ENCODE results near the gene MAPK9. TPM values are rescaled to one million over a fixed set of nuclear protein-coding genes. Genes with fewer than 3 reads are reported as not detected.
A peak's percentile ranks its signal among the peaks of the same experiment; 100 is the strongest.

MAPK9 gene
- polyA plus RNA-seq, 3 donors: 9.7 to 19.6 (median 16.2) TPM

DNA sequence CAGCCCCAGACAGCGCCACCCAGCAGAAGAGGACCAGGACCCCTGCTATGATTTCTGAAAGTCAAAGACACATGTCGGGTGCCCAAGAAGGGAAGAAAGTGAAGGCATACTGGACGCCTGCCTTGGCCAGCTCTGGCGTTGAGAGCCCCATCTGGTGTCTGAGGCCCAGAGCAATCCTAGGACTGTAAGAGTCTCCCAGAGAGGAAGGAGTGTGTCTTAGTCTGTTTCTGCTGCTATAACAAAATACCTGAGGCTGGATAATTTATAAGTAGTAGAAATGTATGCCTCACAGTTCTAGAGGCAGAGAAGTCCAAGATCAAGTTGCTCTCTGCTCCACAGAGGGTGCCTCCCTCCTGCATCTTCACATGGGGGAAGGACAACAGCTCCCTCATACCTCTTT is 93.7 kb downstream of the MAPK9 start:
- no peak overlapping the region for H3K27ac ChIP-seq (ENCODE audit: low read depth in 1 of 2, low read length in 2 of 2)
- H4K20me1 ChIP-seq (ENCODE audit: insufficient read depth, low read length): no peaks in the 10 kb centered on the region
- no peak overlapping the region for H3K4me3 ChIP-seq (replicated peaks in 1 of 3; ENCODE audit: low read depth in 2 of 3, low read length in 3 of 3)
- intact Hi-C loops (cut with micrococcal nuclease): no loop called here
- H3K27me3 Mint-ChIP-seq (ENCODE audit: low read depth in 3 of 3): peaks cover 2 to 7% (median 2%) of the 10 kb centered on the region in 3 donors
- H3K9ac ChIP-seq (ENCODE audit: insufficient read depth, low read length, poor library complexity, severe bottlenecking): no peak overlapping the region
- H3K36me3 ChIP-seq (replicated peaks in 1 of 2; ENCODE audit: control insufficient read depth in 1 of 2, insufficient read depth in 2 of 2, low read length in 2 of 2): no peaks in the 10 kb centered on the region
- no peaks in the 10 kb centered on the region for H3K9me3 ChIP-seq (replicated peaks in 1 of 2; ENCODE audit: control insufficient read depth in 1 of 2, insufficient read depth in 1 of 2, low read length in 2 of 2)
- H3K27ac Mint-ChIP-seq: no peak overlapping the region
- WGBS (ENCODE audit: insufficient coverage): 92% methylated on average over 4 of the region's 4 CpGs
- H3K4me3 Mint-ChIP-seq: no peak overlapping the region
- DNase-seq: no peak
- no peaks in the 10 kb centered on the region for H3K4me1 ChIP-seq (ENCODE audit: control insufficient read depth in 1 of 2, insufficient read depth in 2 of 2, low read length in 2 of 2)
- H3K27me3 ChIP-seq (ENCODE audit: control insufficient read depth in 2 of 2, insufficient read depth in 2 of 2, low read length in 2 of 2): no peaks in the 10 kb centered on the region
- no peaks in the 10 kb centered on the region for H3K79me2 ChIP-seq (ENCODE audit: insufficient read depth, low read length)
- TF ChIP-seq, protein P1, sequence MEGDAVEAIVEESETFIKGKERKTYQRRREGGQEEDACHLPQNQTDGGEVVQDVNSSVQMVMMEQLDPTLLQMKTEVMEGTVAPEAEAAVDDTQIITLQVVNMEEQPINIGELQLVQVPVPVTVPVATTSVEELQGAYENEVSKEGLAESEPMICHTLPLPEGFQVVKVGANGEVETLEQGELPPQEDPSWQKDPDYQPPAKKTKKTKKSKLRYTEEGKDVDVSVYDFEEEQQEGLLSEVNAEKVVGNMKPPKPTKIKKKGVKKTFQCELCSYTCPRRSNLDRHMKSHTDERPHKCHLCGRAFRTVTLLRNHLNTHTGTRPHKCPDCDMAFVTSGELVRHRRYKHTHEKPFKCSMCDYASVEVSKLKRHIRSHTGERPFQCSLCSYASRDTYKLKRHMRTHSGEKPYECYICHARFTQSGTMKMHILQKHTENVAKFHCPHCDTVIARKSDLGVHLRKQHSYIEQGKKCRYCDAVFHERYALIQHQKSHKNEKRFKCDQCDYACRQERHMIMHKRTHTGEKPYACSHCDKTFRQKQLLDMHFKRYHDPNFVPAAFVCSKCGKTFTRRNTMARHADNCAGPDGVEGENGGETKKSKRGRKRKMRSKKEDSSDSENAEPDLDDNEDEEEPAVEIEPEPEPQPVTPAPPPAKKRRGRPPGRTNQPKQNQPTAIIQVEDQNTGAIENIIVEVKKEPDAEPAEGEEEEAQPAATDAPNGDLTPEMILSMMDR (IDR thresholded peaks at IDR 0.05): no peak
- H3K9me3 Mint-ChIP-seq: peaks cover 0 to 6% (median 3%) of the 10 kb centered on the region in 7 donors
- H3K4me1 Mint-ChIP-seq: no peaks in the 10 kb centered on the region
- H2AFZ ChIP-seq (ENCODE audit: insufficient read depth, low read depth, low read length, poor library complexity, severe bottlenecking): no peak overlapping the region
- no peaks in the 10 kb centered on the region for H3K36me3 Mint-ChIP-seq
- H3K4me2 ChIP-seq (replicated peaks; ENCODE audit: extremely low read depth, low read length, poor library complexity, severe bottlenecking): no peak overlapping the region

DNA sequence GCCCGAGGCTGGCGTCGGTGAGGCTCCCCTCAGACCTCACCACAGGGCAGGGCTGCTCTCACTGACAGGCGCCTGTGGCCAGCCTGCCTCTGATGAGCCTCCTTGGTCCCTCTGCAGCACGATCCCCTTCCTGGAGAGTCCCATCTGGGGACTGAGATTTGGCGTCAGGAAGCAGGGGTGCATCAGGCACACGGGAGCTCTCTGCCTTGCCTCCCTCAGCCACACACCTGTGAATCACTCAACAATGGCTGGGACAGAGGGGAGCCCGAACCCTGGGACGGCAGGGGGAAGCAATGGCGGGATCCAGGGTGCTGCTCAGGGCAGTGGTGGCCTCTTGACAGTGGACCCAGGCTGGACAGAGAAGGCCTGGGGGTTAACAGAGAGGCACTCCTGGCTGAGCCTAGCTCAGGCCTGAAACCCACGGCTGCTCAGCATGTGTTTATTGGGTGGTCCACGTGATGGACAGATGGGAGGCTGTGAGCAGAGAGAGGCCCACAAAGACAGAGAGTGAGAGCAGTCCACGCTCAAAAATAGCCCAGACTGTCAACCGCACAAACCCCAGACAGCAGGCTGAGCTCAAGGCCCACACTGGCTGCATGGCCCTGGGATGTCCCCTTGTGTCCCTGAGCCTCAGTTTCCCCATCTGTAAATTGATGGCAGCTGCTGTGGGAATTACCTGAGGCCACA is 94.7 kb downstream of the MAPK9 start:
- Histone ChIP-seq H3K9me3 (replicated peaks in 1 of 2; ENCODE audit: control insufficient read depth in 1 of 2, insufficient read depth in 1 of 2, low read length in 2 of 2) (no peaks in the 10 kb centered on the region), H3K4me2 (replicated peaks; ENCODE audit: extremely low read depth, low read length, poor library complexity, severe bottlenecking) (no peak overlapping the region), H3K4me1 (ENCODE audit: control insufficient read depth in 1 of 2, insufficient read depth in 2 of 2, low read length in 2 of 2) (no peaks in the 10 kb centered on the region), H3K9ac (ENCODE audit: insufficient read depth, low read length, poor library complexity, severe bottlenecking) (no peak overlapping the region), H4K20me1 (ENCODE audit: insufficient read depth, low read length) (no peaks in the 10 kb centered on the region), H3K4me3 (replicated peaks in 1 of 3; ENCODE audit: low read depth in 2 of 3, low read length in 3 of 3) (no peak overlapping the region), H3K79me2 (ENCODE audit: insufficient read depth, low read length) (no peaks in the 10 kb centered on the region), H2AFZ (ENCODE audit: insufficient read depth, low read depth, low read length, poor library complexity, severe bottlenecking) (no peak overlapping the region), H3K36me3 (replicated peaks in 1 of 2; ENCODE audit: control insufficient read depth in 1 of 2, insufficient read depth in 2 of 2, low read length in 2 of 2) (no peaks in the 10 kb centered on the region), H3K27me3 (ENCODE audit: control insufficient read depth in 2 of 2, insufficient read depth in 2 of 2, low read length in 2 of 2) (no peaks in the 10 kb centered on the region), H3K27ac (ENCODE audit: low read depth in 1 of 2, low read length in 2 of 2) (no peak overlapping the region)
- H3K27ac Mint-ChIP-seq: peak overlapping the region in 1 of 7 donors; percentile 65
- H3K9me3 Mint-ChIP-seq: peaks cover 0 to 6% (median 4%) of the 10 kb centered on the region in 7 donors
- H3K36me3 Mint-ChIP-seq: no peaks in the 10 kb centered on the region
- WGBS (ENCODE audit: insufficient coverage): 88% methylated on average over 13 of the region's 14 CpGs
- peaks cover 1 to 7% (median 2%) of the 10 kb centered on the region in 3 donors for H3K27me3 Mint-ChIP-seq (ENCODE audit: low read depth in 3 of 3)
- H3K4me3 Mint-ChIP-seq: no peak overlapping the region
- H3K4me1 Mint-ChIP-seq: no peaks in the 10 kb centered on the region
- intact Hi-C loops (cut with micrococcal nuclease): no loop called here
- TF ChIP-seq, protein P1 (IDR thresholded peaks at IDR 0.05): no peak
- DNase-seq: no peak

Measured in CD14-positive monocyte (primary cell).